RCC 7860 (cell line): Measurements from ENCODE around the gene MPC1L.
"Not testable (repeated sequence)": the region's sequence is repeated elsewhere in the genome, so short reads cannot be mapped to it uniquely, and the experiment has no call there.

ENCODE experiments used
- DNase-seq: peaks from one replicate; pipeline ENCODE4 v3.0.0-alpha.2; 2015; ENCODE audit warnings: low spot score
- FAIRE-seq: peaks from 2 replicates; lab custom pipeline; 2012; peaks lifted over from hg19 to GRCh38; lab: Jason Lieb, UNC

The MPC1L gene

GRCh38 chrX:40623139-40623536 is at the start of gene MPC1L:
Gene MPC1L, plus strand, starts transcription at chrX:40623428. Its CDS starts 138 bp downstream, at chrX:40623566.
- no peak for FAIRE-seq

GRCh38 chrX:40573763-40574162 is 49.5 kb upstream of the MPC1L start:
- DNase-seq (no peak), FAIRE-seq (peak; percentile 5)

More at GRCh38 chrX:40623139-40623536, at the start of gene MPC1L:
- DNase-seq = no peak

- not testable (repeated sequence) for DNase-seq, FAIRE-seq
Observed at GRCh38 chrX:40575411-40575810, 47.8 kb upstream of the MPC1L start.

DNA sequence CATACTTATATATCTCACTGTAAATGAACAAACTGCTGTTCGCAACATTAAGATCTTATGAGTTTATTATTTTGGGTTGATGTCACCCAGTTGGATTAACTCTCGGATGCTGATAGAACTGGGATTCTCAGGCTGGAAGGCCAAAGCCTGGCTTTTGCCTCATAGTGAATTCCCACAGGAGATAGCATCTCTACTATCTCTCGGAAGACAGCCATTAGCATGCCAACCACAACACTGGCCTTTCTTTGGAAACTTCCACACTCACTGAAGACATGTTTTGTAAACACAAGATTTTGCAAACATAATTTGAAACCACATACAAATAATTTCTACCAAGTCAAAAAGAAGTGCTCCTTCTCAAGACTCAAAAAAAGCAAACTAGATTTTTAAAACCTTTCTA is 46.9 kb upstream of the MPC1L start:
- FAIRE-seq = no peak

GRCh38 chrX:40578039-40578695 is 45.1 kb upstream of the MPC1L start:
- no peak for FAIRE-seq
- DNase-seq = no peak

More for the DNA sequence above, 46.9 kb upstream of the MPC1L start:
- no peak for DNase-seq

DNA sequence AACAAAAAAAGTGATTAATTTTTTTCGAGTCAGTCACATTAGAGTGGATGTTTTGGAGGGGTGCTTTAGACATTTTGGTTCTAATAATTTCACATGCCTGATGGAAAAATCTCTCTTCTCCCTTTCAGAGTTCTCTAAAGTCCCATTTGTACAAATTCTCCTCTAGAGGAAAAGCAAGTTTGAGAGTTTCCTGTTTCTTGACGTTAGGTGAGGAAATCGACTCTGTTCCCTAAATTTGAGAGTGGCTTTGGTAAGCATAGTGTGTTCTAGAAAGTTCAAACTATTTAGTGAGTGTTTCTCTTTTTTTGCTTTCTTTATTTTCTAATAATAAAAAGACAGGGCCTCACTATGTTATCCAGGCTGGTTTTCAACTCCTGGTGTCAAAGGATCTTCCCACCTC is 44.1 kb upstream of the MPC1L start:
- DNase-seq (no peak), FAIRE-seq (no peak)

DNA sequence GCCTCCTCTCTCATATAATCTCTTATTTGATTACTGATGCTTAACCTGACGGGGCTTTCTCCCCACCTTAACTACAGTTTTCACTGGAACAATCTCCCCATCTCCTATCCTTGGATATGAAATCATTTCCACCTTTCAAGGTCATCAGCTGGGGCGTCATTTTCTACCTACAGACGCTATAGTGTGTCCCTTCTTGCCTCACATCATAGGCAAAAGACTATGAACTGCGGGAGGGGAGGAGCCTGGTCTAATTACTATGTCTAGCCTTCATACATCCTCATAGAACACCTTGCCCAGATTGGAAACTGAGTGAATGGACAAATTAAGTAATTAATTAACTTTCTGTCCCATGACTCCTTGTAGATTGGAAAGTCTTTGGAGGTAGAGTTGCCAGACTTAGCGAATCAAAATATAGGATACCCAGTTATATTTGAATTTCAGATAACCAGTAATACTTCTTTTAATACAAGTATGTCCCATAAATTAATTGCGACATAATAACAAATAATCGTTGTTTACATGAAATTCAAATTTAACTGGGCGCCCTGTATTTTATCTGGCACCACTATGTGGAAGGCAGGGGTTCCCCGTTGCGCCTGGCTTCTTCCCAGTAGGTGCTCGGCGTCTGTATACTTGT is 43.2 kb upstream of the MPC1L start:
- DNase-seq (no peak), FAIRE-seq (no peak)

GRCh38 chrX:40580537-40581335 is 42.5 kb upstream of the MPC1L start, which contains the start of gene ATP6AP2:
Gene ATP6AP2, plus strand, starts transcription at chrX:40580970. Its CDS starts 96 bp downstream, at chrX:40581066.
- peak; percentile 85 for DNase-seq
- FAIRE-seq = peak; percentile 89

GRCh38 chrX:40581336-40581920 is 41.8 kb upstream of the MPC1L start:
- FAIRE-seq (no peak), DNase-seq (no peak)

- not testable (repeated sequence) for FAIRE-seq, DNase-seq
Observed at GRCh38 chrX:40582178-40582577, 41.0 kb upstream of the MPC1L start.

GRCh38 chrX:40582811-40583210 is 40.4 kb upstream of the MPC1L start:
- no peak for FAIRE-seq

GRCh38 chrX:40587623-40588022 is 35.6 kb upstream of the MPC1L start:
- not testable (repeated sequence) for DNase-seq, FAIRE-seq

More at GRCh38 chrX:40582811-40583210, 40.4 kb upstream of the MPC1L start:
- no peak for DNase-seq

DNA sequence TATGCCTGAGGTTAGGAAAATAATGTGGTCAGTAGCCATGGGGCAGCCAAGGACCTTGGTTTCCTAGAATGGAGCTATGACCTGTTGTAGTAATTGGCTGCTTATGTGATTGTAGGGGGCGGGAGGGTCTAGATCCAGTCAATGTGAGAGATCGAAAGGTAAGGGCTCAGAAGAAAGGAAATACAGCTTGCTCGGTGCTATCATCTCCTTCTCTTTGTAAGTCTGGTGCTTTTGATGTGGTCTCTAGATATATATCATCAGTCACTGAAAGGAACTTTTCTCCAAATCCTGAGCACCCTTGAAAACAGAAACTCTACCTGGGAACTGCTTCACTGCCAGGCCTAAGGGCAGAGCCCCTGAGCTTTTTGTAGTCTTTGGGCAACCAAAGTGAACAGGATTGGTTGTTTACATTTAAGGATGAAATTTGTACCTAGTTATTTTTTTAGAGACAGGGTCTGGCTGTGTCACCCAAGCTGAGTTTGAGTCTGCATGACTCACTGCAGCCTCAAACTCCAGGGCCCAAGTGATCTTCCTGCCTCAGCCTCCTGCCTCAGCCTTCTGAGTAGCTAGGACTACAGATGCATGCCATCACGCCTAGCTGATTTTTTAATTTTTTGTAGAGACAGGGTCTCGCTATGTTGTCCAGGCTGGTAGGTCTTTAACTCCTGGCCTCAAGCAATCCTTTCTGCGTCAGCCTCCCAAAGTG is 33.5 kb upstream of the MPC1L start:
- FAIRE-seq, DNase-seq: not testable (repeated sequence)

DNA sequence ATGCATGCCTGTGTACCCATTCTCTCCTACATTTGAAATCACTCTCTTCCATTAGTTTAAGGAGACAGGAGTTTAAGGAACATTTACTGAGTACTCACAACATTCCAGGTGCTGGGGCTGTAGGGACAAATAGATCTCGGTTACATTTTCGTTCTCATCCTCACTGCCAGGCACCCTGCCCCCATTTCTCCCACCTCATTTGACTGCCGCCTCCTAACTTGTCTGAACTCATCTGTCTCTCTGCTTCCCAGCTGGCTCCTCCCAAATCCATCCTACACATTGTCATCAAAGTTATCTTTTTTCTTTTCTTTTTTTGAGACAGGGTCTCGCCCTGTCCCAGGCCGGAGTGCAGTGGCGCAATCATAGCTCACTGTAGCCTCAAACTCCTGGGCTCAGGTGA is 19.8 kb upstream of the MPC1L start:
- DNase-seq (no peak), FAIRE-seq (no peak)

DNA sequence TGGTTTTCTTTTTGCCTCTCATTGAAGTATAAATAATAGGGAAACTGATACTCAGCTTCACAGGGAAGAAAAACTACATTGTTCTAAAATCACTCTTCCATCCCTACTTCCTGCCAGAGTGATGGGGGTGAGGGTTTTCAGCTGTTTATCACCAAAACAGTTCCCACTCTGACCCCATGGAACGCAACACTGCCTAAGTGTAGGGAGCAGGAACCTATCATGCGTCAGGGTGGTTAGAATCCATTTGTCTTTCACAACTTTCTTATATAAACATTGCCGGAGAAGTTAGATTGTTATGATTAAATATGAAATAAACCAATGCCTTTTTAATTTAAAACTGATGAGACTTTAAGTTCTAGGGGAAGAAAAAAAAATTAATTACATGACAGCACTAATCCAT is 15.8 kb upstream of the MPC1L start:
- no peak for FAIRE-seq

GRCh38 chrX:40612511-40612910 is 10.7 kb upstream of the MPC1L start:
- FAIRE-seq (no peak), DNase-seq (no peak)

More for the DNA sequence above, 15.8 kb upstream of the MPC1L start:
- DNase-seq = no peak

DNA sequence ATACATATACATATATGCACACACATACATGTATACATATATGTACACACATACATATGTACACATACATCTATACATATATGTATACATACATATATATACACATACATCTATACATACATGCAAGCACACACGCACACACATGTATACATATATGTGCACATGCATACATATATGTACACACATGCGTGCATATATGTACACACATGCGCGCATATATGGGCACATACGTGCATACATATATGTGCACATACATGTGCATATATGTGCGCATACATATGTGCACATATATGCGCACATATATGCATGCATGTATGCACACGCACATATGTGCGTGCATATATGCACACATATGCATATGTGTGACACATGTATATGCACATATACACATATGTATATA is 7.3 kb upstream of the MPC1L start:
- no peak for FAIRE-seq

DNA sequence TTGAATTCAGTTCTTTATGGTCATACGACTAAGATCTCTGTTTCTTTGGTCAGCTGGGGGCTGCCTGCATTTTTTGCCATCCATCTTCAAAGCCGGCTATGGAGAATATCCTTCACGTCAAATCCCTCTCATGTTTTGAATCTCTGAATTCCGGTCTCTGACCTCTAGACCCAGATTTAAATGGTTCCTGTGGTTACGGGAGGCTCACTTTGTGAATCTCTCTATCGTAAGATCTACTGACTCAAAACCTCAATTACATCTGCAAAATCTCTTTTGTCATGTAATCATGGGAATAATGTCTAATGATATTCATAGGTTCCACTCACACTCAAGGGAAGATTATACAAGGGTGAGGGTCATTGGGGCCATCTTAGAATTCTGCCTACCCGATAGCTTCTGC is 5.7 kb upstream of the MPC1L start:
- DNase-seq (no peak), FAIRE-seq (no peak)

More for the DNA sequence above, 7.3 kb upstream of the MPC1L start:
- no peak for DNase-seq

GRCh38 chrX:40622479-40623138 is 619 bp upstream of the MPC1L start:
- no peak for DNase-seq
- FAIRE-seq = no peak

GRCh38 chrX:40623665-40624064 is 437 bp downstream of the MPC1L start:
- FAIRE-seq (no peak), DNase-seq (no peak)
